ENCODE data around the gene CDH1. TPM values are rescaled to one million over a fixed set of nuclear protein-coding genes. Genes with fewer than 3 reads are reported as not detected.

CDH1 gene
- polyA plus RNA-seq, 4 donors, result 3.2 to 113 (median 101) TPM

- DNase-seq (ENCODE audit: low read depth in 4 of 4, low spot score in 3 of 4), result no peak
Observed at GRCh38 chr16:68759062-68759461, 22.0 kb downstream of the CDH1 start.

- DNase-seq (ENCODE audit: low read depth in 4 of 4, low spot score in 3 of 4), result no peak
Observed at GRCh38 chr16:68760671-68761275, 23.7 kb downstream of the CDH1 start.

- DNase-seq (ENCODE audit: low read depth in 4 of 4, low spot score in 3 of 4), result no peak
Observed at GRCh38 chr16:68762996-68763756, 26.1 kb downstream of the CDH1 start.

GRCh38 chr16:68764862-68765261 lies 27.8 kb downstream of the CDH1 start:
- DNase-seq (ENCODE audit: low read depth in 4 of 4, low spot score in 3 of 4), result no peak

GRCh38 chr16:68767581-68767980 lies 30.5 kb downstream of the CDH1 start:
- DNase-seq (ENCODE audit: low read depth in 4 of 4, low spot score in 3 of 4), result no peak

- no peak for DNase-seq (ENCODE audit: low read depth in 4 of 4, low spot score in 3 of 4)
Observed at GRCh38 chr16:68768175-68768574, 31.1 kb downstream of the CDH1 start.

GRCh38 chr16:68768771-68769170 lies 31.7 kb downstream of the CDH1 start:
- no peak for DNase-seq (ENCODE audit: low read depth in 4 of 4, low spot score in 3 of 4)

GRCh38 chr16:68770671-68771070 lies 33.6 kb downstream of the CDH1 start:
- DNase-seq (ENCODE audit: low read depth in 4 of 4, low spot score in 3 of 4), result no peak

GRCh38 chr16:68772030-68772681 lies 35.1 kb downstream of the CDH1 start:
- DNase-seq (ENCODE audit: low read depth in 4 of 4, low spot score in 3 of 4), result no peak

GRCh38 chr16:68772871-68773270 lies 35.8 kb downstream of the CDH1 start:
- no peak for DNase-seq (ENCODE audit: low read depth in 4 of 4, low spot score in 3 of 4)

GRCh38 chr16:68774982-68775634 lies 38.0 kb downstream of the CDH1 start:
- no peak for DNase-seq (ENCODE audit: low read depth in 4 of 4, low spot score in 3 of 4)

- DNase-seq (ENCODE audit: low read depth in 4 of 4, low spot score in 3 of 4), result no peak
Observed at GRCh38 chr16:68776821-68777485, 39.9 kb downstream of the CDH1 start.

GRCh38 chr16:68778551-68779231 lies 41.6 kb downstream of the CDH1 start:
- DNase-seq (ENCODE audit: low read depth in 4 of 4, low spot score in 3 of 4), result no peak

- DNase-seq (ENCODE audit: low read depth in 4 of 4, low spot score in 3 of 4), result no peak
Observed at GRCh38 chr16:68779891-68780290, 42.8 kb downstream of the CDH1 start.

- DNase-seq (ENCODE audit: low read depth in 4 of 4, low spot score in 3 of 4), result no peak
Observed at GRCh38 chr16:68781784-68782183, 44.7 kb downstream of the CDH1 start.

GRCh38 chr16:68782198-68783174 lies 45.4 kb downstream of the CDH1 start:
- DNase-seq (ENCODE audit: low read depth in 4 of 4, low spot score in 3 of 4), result no peak

- DNase-seq (ENCODE audit: low read depth in 4 of 4, low spot score in 3 of 4), result no peak
Observed at GRCh38 chr16:68784226-68784625, 47.1 kb downstream of the CDH1 start.

GRCh38 chr16:68784721-68785120 lies 47.6 kb downstream of the CDH1 start:
- no peak for DNase-seq (ENCODE audit: low read depth in 4 of 4, low spot score in 3 of 4)

GRCh38 chr16:68785715-68786114 lies 48.6 kb downstream of the CDH1 start:
- DNase-seq (ENCODE audit: low read depth in 4 of 4, low spot score in 3 of 4), result no peak
